HCT116 (cell line): ENCODE results near the gene ADGRF5. TPM values are rescaled to one million over a fixed set of nuclear protein-coding genes. Genes with fewer than 3 reads are reported as not detected.

Experiments used
- ATAC-seq: fragments of 200-7000 bp; cut with Tn5 transposase; 2 replicates; pipeline ENCODE4 v1.9.1; 2020; ENCODE audit warnings: mild to moderate bottlenecking, moderate library complexity
- BruUV-seq: library from RNA; stranded (reverse); fragments of 400-500 nt; replicated peaks from 2 replicates; lab custom pipeline; 2021; lab: Mats Ljungman, UMichigan
- CTCF ChIA-PET: fragments of 300-600 bp; sonication (Branson Sonifier 250); formaldehyde crosslinking; loops from one replicate; lab custom pipeline; 2021; ENCODE audit warnings: antibody characterized with exemption; lab: Charles Lee
- POLR2A ChIA-PET: fragments of 300-600, 350-600 bp; sonication (Branson Sonifier 250); formaldehyde crosslinking; loops from one replicate; lab custom pipeline; 2021; ENCODE audit warnings: antibody characterized with exemption; lab: Charles Lee
- RAD21 ChIA-PET, 2 experiments: fragments of 300-600 bp; sonication (Branson Sonifier 250); formaldehyde crosslinking; loops; one replicate each; lab custom pipeline; 2023; ENCODE audit warnings: low total read pairs in 2 of 2; ENCODE audit not compliant: uncharacterized antibody in 2 of 2, unreplicated experiment in 2 of 2, low non-redundant PET in 1 of 2; lab: Charles Lee
- DNase-seq: peaks from one replicate; pipeline ENCODE4 v3.0.0-alpha.2; 2010; ENCODE audit warnings: low read depth, low spot score
- H2AFZ ChIP-seq: fragments of 200-600 bp; shearing (Covaris generic), sonication (generic); 2 replicates; pipeline ENCODE4 v1.6.1; 2017; ENCODE audit warnings: low read depth, mixed run types, mixed read lengths, antibody characterized with exemption, low read length; ENCODE audit not compliant: poor library complexity, severe bottlenecking
- H3K27ac ChIP-seq: 2 replicates; pipeline ENCODE4 v1.5.1; 2012; ENCODE audit warnings: low read depth, low read length
- H3K27me3 ChIP-seq: fragments of 200-600 bp; sonication (generic); 2 replicates; pipeline ENCODE4 v1.6.1; 2016; ENCODE audit warnings: mixed run types, low read length, mixed read lengths; ENCODE audit not compliant: insufficient read depth
- H3K36me3 ChIP-seq, 2 experiments: fragments of 200-500 bp in 1 of 2; fragments of 200-600 bp in 1 of 2; sonication (Bioruptor generic) in 1 of 2; sonication (generic) in 1 of 2; 2 replicates each; pipeline versions ENCODE4 v1.5.1 to v1.6.1; 2014 to 2016; ENCODE audit warnings: low read length in 2 of 2, inconsistent platforms in 1 of 2, mixed read lengths in 1 of 2, mixed run types in 1 of 2; ENCODE audit not compliant: insufficient read depth in 2 of 2, control insufficient read depth in 1 of 2
- H3K4me1 ChIP-seq, 2 experiments: fragments of 200-600 bp in 1 of 2; sonication (generic) in 1 of 2; 2 replicates each; pipeline versions ENCODE4 v1.5.1 to v1.6.1; 2012 to 2017; ENCODE audit warnings: low read length in 2 of 2, inconsistent platforms in 1 of 2, mild to moderate bottlenecking in 1 of 2, mixed read lengths in 1 of 2, mixed run types in 1 of 2, moderate library complexity in 1 of 2; ENCODE audit not compliant: insufficient read depth in 2 of 2, control insufficient read depth in 1 of 2
- H3K4me2 ChIP-seq: fragments of 200-600 bp; sonication (generic); 2 replicates; pipeline ENCODE4 v1.6.1; 2017; ENCODE audit warnings: mixed run types, low read length, mixed read lengths
- H3K4me3 ChIP-seq, 2 experiments: fragments of 200-600 bp in 1 of 2; sonication (generic) in 1 of 2; replicated peaks in 1 of 2; 2 replicates each; pipeline ENCODE4 v1.5.1; 2011 to 2016; ENCODE audit warnings: low read length in 2 of 2, control low read depth in 1 of 2, low read depth in 1 of 2, mild to moderate bottlenecking in 1 of 2, mixed read lengths in 1 of 2, mixed run types in 1 of 2
- H3K79me2 ChIP-seq: fragments of 200-600 bp; sonication (generic); 2 replicates; pipeline ENCODE4 v1.6.1; 2017; ENCODE audit warnings: mild to moderate bottlenecking, mixed run types, low read length, moderate library complexity, mixed read lengths; ENCODE audit not compliant: insufficient read depth
- H3K9ac ChIP-seq: fragments of 200-600 bp; sonication (generic); 2 replicates; pipeline ENCODE4 v1.6.1; 2016; ENCODE audit warnings: low read length, mixed read lengths
- H3K9me2 ChIP-seq: fragments of 200-600 bp; sonication (generic), shearing (Covaris generic); 2 replicates; pipeline ENCODE4 v1.6.1; 2017; ENCODE audit warnings: mixed run types, mild to moderate bottlenecking, moderate library complexity; ENCODE audit not compliant: insufficient read depth
- H3K9me3 ChIP-seq, 2 experiments: fragments of 200-500 bp in 1 of 2; fragments of 200-600 bp in 1 of 2; sonication (Bioruptor generic) in 1 of 2; sonication (generic) in 1 of 2; 2 replicates each; pipeline ENCODE4 v1.6.1; 2014 to 2017; ENCODE audit warnings: low read length in 2 of 2, mixed read lengths in 2 of 2, inconsistent platforms in 1 of 2, low read depth in 1 of 2, mild to moderate bottlenecking in 1 of 2, mixed run types in 1 of 2, moderate library complexity in 1 of 2; ENCODE audit not compliant: control insufficient read depth in 1 of 2, insufficient read depth in 1 of 2
- H4K20me1 ChIP-seq: fragments of 200-600 bp; sonication (generic), shearing (Covaris generic); 2 replicates; pipeline ENCODE4 v1.6.1; 2017; ENCODE audit warnings: mixed run types, mild to moderate bottlenecking, moderate library complexity; ENCODE audit not compliant: insufficient read depth
- CBX3 ChIP-seq: IDR thresholded peaks from 2 replicates; pipeline ENCODE4 v1.6.1; 2012; ENCODE audit warnings: low read depth
- CEBPB ChIP-seq: IDR thresholded peaks from 2 replicates; pipeline ENCODE4 v1.6.1; 2012; ENCODE audit warnings: low read depth
- EGR1 ChIP-seq: IDR thresholded peaks from 2 replicates; pipeline ENCODE4 v1.6.1; 2012; ENCODE audit warnings: low read depth
- EZH2phosphoT487 ChIP-seq: fragments of 200-600 bp; IDR thresholded peaks from 2 replicates; pipeline ENCODE4 v1.6.1; 2018; ENCODE audit warnings: antibody characterized with exemption, borderline replicate concordance
- FOSL1 ChIP-seq: IDR thresholded peaks from 2 replicates; pipeline ENCODE4 v1.6.1; 2012; ENCODE audit warnings: low read depth
- JUND ChIP-seq: IDR thresholded peaks from 2 replicates; pipeline ENCODE4 v1.6.1; 2012
- POLR2AphosphoS5 ChIP-seq: IDR thresholded peaks from 2 replicates; pipeline ENCODE4 v1.6.1; 2011; ENCODE audit warnings: mild to moderate bottlenecking, low read depth, low read length, moderate library complexity
- RAD21 ChIP-seq: IDR thresholded peaks from 2 replicates; pipeline ENCODE4 v1.6.1; 2012; ENCODE audit warnings: low read depth, mild to moderate bottlenecking
- SIN3A ChIP-seq: IDR thresholded peaks from 2 replicates; pipeline ENCODE4 v1.6.1; 2012; ENCODE audit warnings: low read depth
- SRF ChIP-seq: IDR thresholded peaks from 2 replicates; pipeline ENCODE4 v1.6.1; 2012; ENCODE audit warnings: low read depth
- TCF7L2 ChIP-seq: IDR thresholded peaks from 2 replicates; pipeline ENCODE4 v1.7.0; 2011; ENCODE audit warnings: borderline replicate concordance, inconsistent platforms; ENCODE audit not compliant: insufficient read depth, insufficient read length; ENCODE audit errors: extremely low read depth
- ZFX ChIP-seq: fragments of 450-650 bp; IDR thresholded peaks from 2 replicates; pipeline ENCODE4 v1.6.1; 2017
- intact Hi-C: fragments of 100-400 bp; cut with micrococcal nuclease; formaldehyde crosslinking; loops from 2 replicates; pipeline ENCODE4 v1.10.0; 2022
- total RNA-seq: library from RNA; stranded (reverse); gene quantifications from one replicate; pipeline ENCODE4 v1.2.1, GENCODE V29; 2021; ENCODE audit not compliant: unreplicated experiment
- TF ChIP-seq, protein P1 (sequence below): IDR thresholded peaks from 2 replicates; pipeline ENCODE4 v1.6.1; 2011; ENCODE audit warnings: mild to moderate bottlenecking, low read length, moderate library complexity; ENCODE audit not compliant: insufficient replicate concordance; ENCODE audit errors: extremely low read depth
- TF ChIP-seq, protein P2 (sequence below): IDR thresholded peaks from 2 replicates; pipeline ENCODE4 v1.6.1; 2012
- TF ChIP-seq, protein P3 (sequence below): IDR thresholded peaks from 2 replicates; pipeline ENCODE4 v1.6.1; 2012

ADGRF5 gene
- total RNA-seq, 1 experiment from 2014 or later: 0.17 TPM

DNA sequence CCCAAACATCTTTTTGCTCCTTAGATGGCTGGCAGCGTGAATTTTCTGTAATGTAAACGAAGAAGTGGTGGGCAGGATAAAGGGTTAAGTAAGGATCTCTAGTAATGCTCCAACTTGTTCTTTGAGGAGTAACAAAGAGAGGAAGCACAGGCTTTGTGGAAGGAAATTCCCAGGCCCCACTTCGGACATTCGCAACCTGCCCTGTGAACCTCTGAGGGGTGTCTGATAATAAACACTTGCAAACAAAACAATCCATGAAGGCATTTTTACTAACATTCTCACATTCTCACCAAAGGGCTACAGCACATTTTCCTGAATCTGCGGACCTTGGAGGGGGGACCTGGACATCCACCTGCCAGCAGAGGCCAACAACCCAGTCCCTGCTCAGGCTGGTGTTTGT, 25.8 kb upstream of the ADGRF5 start:
- no TSS peak for BruUV-seq
- Histone ChIP-seq H3K4me1 (no peaks in the 10 kb centered on the region), H3K9me2 (no peaks in the 10 kb centered on the region), H3K27me3 (no peaks in the 10 kb centered on the region), H2AFZ (no peak overlapping the region), H3K4me3 (no peak overlapping the region), H3K4me2 (no peak overlapping the region), H3K9me3 (no peaks in the 10 kb centered on the region), H3K36me3 (no peaks in the 10 kb centered on the region), H3K9ac (no peak overlapping the region), H3K79me2 (no peaks in the 10 kb centered on the region), H3K27ac (no peak overlapping the region), H4K20me1 (no peaks in the 10 kb centered on the region)
- intact Hi-C loops: no loop called here
- RAD21 ChIA-PET: no interaction called here
- DNase-seq (no peak), ATAC-seq (no peak)
- TF ChIP-seq EGR1: no peak
- no peak for TF ChIP-seq RAD21
- no peak for TF ChIP-seq ZFX
- no peak for TF ChIP-seq TCF7L2
- TF ChIP-seq CBX3: no peak
- TF ChIP-seq, protein P1, sequence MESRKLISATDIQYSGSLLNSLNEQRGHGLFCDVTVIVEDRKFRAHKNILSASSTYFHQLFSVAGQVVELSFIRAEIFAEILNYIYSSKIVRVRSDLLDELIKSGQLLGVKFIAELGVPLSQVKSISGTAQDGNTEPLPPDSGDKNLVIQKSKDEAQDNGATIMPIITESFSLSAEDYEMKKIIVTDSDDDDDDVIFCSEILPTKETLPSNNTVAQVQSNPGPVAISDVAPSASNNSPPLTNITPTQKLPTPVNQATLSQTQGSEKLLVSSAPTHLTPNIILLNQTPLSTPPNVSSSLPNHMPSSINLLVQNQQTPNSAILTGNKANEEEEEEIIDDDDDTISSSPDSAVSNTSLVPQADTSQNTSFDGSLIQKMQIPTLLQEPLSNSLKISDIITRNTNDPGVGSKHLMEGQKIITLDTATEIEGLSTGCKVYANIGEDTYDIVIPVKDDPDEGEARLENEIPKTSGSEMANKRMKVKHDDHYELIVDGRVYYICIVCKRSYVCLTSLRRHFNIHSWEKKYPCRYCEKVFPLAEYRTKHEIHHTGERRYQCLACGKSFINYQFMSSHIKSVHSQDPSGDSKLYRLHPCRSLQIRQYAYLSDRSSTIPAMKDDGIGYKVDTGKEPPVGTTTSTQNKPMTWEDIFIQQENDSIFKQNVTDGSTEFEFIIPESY: no peak
- TF ChIP-seq, protein P2, sequence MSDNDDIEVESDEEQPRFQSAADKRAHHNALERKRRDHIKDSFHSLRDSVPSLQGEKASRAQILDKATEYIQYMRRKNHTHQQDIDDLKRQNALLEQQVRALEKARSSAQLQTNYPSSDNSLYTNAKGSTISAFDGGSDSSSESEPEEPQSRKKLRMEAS: no peak
- TF ChIP-seq POLR2AphosphoS5: no peak
- TF ChIP-seq, protein P3, sequence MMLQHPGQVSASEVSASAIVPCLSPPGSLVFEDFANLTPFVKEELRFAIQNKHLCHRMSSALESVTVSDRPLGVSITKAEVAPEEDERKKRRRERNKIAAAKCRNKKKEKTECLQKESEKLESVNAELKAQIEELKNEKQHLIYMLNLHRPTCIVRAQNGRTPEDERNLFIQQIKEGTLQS: no peak
- no peak for TF ChIP-seq SIN3A
- TF ChIP-seq EZH2phosphoT487: no peak
- TF ChIP-seq CEBPB: no peak
- TF ChIP-seq SRF: no peak
- no peak for TF ChIP-seq FOSL1
- no peak for TF ChIP-seq JUND
- CTCF ChIA-PET: no interaction called here
- POLR2A ChIA-PET: no interaction called here
